Nephron progenitor cell (in vitro differentiated cells): ENCODE results near the gene ZNF367.
A peak's percentile ranks its signal among the peaks of the same experiment; 100 is the strongest.

Experiments
- DNase-seq: peaks from one replicate; pipeline ENCODE4 v3.0.0; 2021
- H3K27ac Mint-ChIP-seq: 2 replicates; pipeline ENCODE4 v1.8.0; 2021; ENCODE audit warnings: mild to moderate bottlenecking, moderate library complexity, mixed read lengths
- H3K27me3 Mint-ChIP-seq: 2 replicates; pipeline ENCODE4 v1.8.0; 2021; ENCODE audit warnings: mild to moderate bottlenecking, low read depth, mixed read lengths; ENCODE audit not compliant: poor library complexity
- H3K36me3 Mint-ChIP-seq: 2 replicates; pipeline ENCODE4 v1.8.0; 2021; ENCODE audit warnings: low read depth, mixed read lengths
- H3K4me1 Mint-ChIP-seq: 2 replicates; pipeline ENCODE4 v1.8.0; 2021; ENCODE audit warnings: mixed read lengths
- H3K4me3 Mint-ChIP-seq: 2 replicates; pipeline ENCODE4 v1.8.0; 2021; ENCODE audit warnings: mild to moderate bottlenecking, moderate library complexity, mixed read lengths
- H3K9me3 Mint-ChIP-seq: 2 replicates; pipeline ENCODE4 v1.8.0; 2021; ENCODE audit warnings: mild to moderate bottlenecking, moderate library complexity, mixed read lengths
- CTCF ChIP-seq: fragments of 200-600 bp; sonication (generic); IDR thresholded peaks from 2 replicates; pipeline ENCODE4 v1.5.0; 2021; ENCODE audit warnings: antibody characterized with exemption

Gene ZNF367

GRCh38 chr9:96383165-96383942, 34.8 kb downstream of the ZNF367 start, which contains the start of gene SLC35D2:
SLC35D2 (minus strand) TSS chr9:96383711; CDS start chr9:96383634, 77 bp downstream.
- DNase-seq, result peak; percentile 75
- H3K4me3 Mint-ChIP-seq, result peak within 1 kb of the TSS; percentile 87
- peaks cover 30% of the 10 kb centered on the region for H3K4me1 Mint-ChIP-seq
- H3K27ac Mint-ChIP-seq, result no peak within 1 kb of the TSS
- TF ChIP-seq CTCF, result no peak
- H3K27me3 Mint-ChIP-seq, result peaks cover 12% of the 10 kb centered on the region
- no peaks in the 10 kb centered on the region for H3K9me3 Mint-ChIP-seq
- peaks cover 14% of the 10 kb centered on the region for H3K36me3 Mint-ChIP-seq

- Mint-ChIP-seq H3K36me3 (peaks cover 14% of the 10 kb centered on the region), H3K9me3 (no peaks in the 10 kb centered on the region), H3K4me3 (peak overlapping the region; percentile 87), H3K27ac (no peak overlapping the region), H3K4me1 (peaks cover 32% of the 10 kb centered on the region), H3K27me3 (peaks cover 12% of the 10 kb centered on the region)
- TF ChIP-seq CTCF, result no peak
- DNase-seq, result no peak
Observed at GRCh38 chr9:96382839-96383164, 35.4 kb downstream of the ZNF367 start.

GRCh38 chr9:96382175-96382574, 36.0 kb downstream of the ZNF367 start:
- no peak overlapping the region for H3K27ac Mint-ChIP-seq
- peaks cover 15% of the 10 kb centered on the region for H3K27me3 Mint-ChIP-seq
- H3K36me3 Mint-ChIP-seq, result peaks cover 14% of the 10 kb centered on the region
- H3K4me3 Mint-ChIP-seq, result no peak overlapping the region
- DNase-seq, result no peak
- H3K4me1 Mint-ChIP-seq, result peaks cover 38% of the 10 kb centered on the region
- no peak for TF ChIP-seq CTCF
- H3K9me3 Mint-ChIP-seq, result no peaks in the 10 kb centered on the region

- peaks cover 15% of the 10 kb centered on the region for H3K27me3 Mint-ChIP-seq
- peaks cover 12% of the 10 kb centered on the region for H3K36me3 Mint-ChIP-seq
- H3K9me3 Mint-ChIP-seq, result no peaks in the 10 kb centered on the region
- DNase-seq, result no peak
- no peak overlapping the region for H3K27ac Mint-ChIP-seq
- H3K4me3 Mint-ChIP-seq, result peak overlapping the region; percentile 18
- TF ChIP-seq CTCF, result no peak
- H3K4me1 Mint-ChIP-seq, result peaks cover 43% of the 10 kb centered on the region
Observed at GRCh38 chr9:96381696-96382095, 36.5 kb downstream of the ZNF367 start.

- no peak for DNase-seq
- TF ChIP-seq CTCF, result no peak
- peaks cover 15% of the 10 kb centered on the region for H3K27me3 Mint-ChIP-seq
- no peaks in the 10 kb centered on the region for H3K9me3 Mint-ChIP-seq
- H3K4me3 Mint-ChIP-seq, result no peak overlapping the region
- H3K4me1 Mint-ChIP-seq, result peaks cover 43% of the 10 kb centered on the region
- H3K36me3 Mint-ChIP-seq, result peaks cover 7% of the 10 kb centered on the region
- H3K27ac Mint-ChIP-seq, result no peak overlapping the region
Observed at GRCh38 chr9:96381125-96381524, 37.0 kb downstream of the ZNF367 start.

- Mint-ChIP-seq H3K4me1 (peaks cover 43% of the 10 kb centered on the region), H3K4me3 (no peak overlapping the region), H3K27ac (peak overlapping the region; percentile 12), H3K36me3 (no peaks in the 10 kb centered on the region), H3K9me3 (no peaks in the 10 kb centered on the region), H3K27me3 (peaks cover 15% of the 10 kb centered on the region)
- no peak for TF ChIP-seq CTCF
- no peak for DNase-seq
Observed at GRCh38 chr9:96379461-96379860, 38.7 kb downstream of the ZNF367 start.
